Tibial nerve (tissue), 4 donors: ENCODE measurements around the gene STK39. TPM values are rescaled to one million over a fixed set of nuclear protein-coding genes. Genes with fewer than 3 reads are reported as not detected.

Experiments used
- DNase-seq, 2 donors: peaks; one replicate each; pipeline ENCODE4 v3.0.0-alpha.2; 2019; ENCODE audit warnings: low spot score in 2 of 2
- H3K27ac ChIP-seq, 4 donors: fragments of 200-600 bp; sonication (generic) in 3 of 4; one replicate each; pipeline ENCODE4 v1.5.1; 2017 to 2019; ENCODE audit warnings: mild to moderate bottlenecking in 1 of 4
- H3K27me3 ChIP-seq, 2 donors: fragments of 200-600 bp; sonication (generic) in 1 of 2; one replicate each; pipeline versions ENCODE4 v1.5.1 to v1.6.0; 2017 to 2019
- H3K36me3 ChIP-seq, 3 donors: fragments of 200-600 bp; sonication (generic); one replicate each; pipeline ENCODE4 v1.5.1; 2018 to 2019
- H3K4me1 ChIP-seq, 4 donors: fragments of 200-600 bp; sonication (generic) in 3 of 4; one replicate each; pipeline ENCODE4 v1.5.1; 2017 to 2019
- H3K4me3 ChIP-seq, 4 donors: fragments of 200-600 bp; sonication (generic) in 3 of 4; one replicate each; pipeline ENCODE4 v1.5.1; 2017 to 2019; ENCODE audit warnings: mild to moderate bottlenecking in 1 of 4, moderate library complexity in 1 of 4
- H3K9me3 ChIP-seq, 4 donors: fragments of 200-600 bp; sonication (generic) in 3 of 4; one replicate each; pipeline ENCODE4 v1.5.1; 2017 to 2019
- CTCF ChIP-seq, 5 experiments: fragments of 200-600 bp in 3 of 5; fragments of 450-650 bp in 2 of 5; sonication (generic) in 3 of 5; IDR thresholded peaks; one replicate each; pipeline ENCODE4 v1.5.1; 2016 to 2019; ENCODE audit warnings: antibody characterized with exemption in 5 of 5, mild to moderate bottlenecking in 3 of 5, moderate library complexity in 2 of 5
- EP300 ChIP-seq, 2 donors: sonication (generic); formaldehyde crosslinking; IDR thresholded peaks; one replicate each; pipeline ENCODE4 v1.6.1; 2017; ENCODE audit warnings: antibody characterized with exemption in 2 of 2, mild to moderate bottlenecking in 1 of 2
- POLR2A ChIP-seq, 2 donors: fragments of 450-650 bp; IDR thresholded peaks; one replicate each; pipeline ENCODE4 v1.6.1; 2017; ENCODE audit warnings: antibody characterized with exemption in 2 of 2, mild to moderate bottlenecking in 2 of 2, moderate library complexity in 2 of 2
- WGBS, 2 donors: methylation state at CpG; one replicate each; pipeline ENCODE4 v1.1.5; 2018; 5-methylcytosine and 5-hydroxymethylcytosine counted together
- total RNA-seq, 4 donors: library from RNA; depleted of rRNA; stranded (reverse); fragments of >200 nt; gene quantifications; one replicate each; pipeline ENCODE4 v1.1.0, GENCODE V29; 2016

Gene STK39
- total RNA-seq, 4 donors from 2014 or later = 8.5 to 13.5 (median 12.0) TPM

- peaks cover 0 to 35% (median 0%) of the 10 kb centered on the region in 4 donors for H3K4me1 ChIP-seq
- no peak overlapping the region for H3K27ac ChIP-seq
- DNase-seq = no peak
- no peaks in the 10 kb centered on the region for H3K27me3 ChIP-seq
- H3K36me3 ChIP-seq = peaks cover 0 to 7% (median 0%) of the 10 kb centered on the region in 3 donors
- no peak for TF ChIP-seq EP300 (IDR thresholded peaks at IDR 0.05)
- no peak for TF ChIP-seq POLR2A (IDR thresholded peaks at IDR 0.05)
- no peak for TF ChIP-seq CTCF (IDR thresholded peaks at IDR 0.05)
- H3K4me3 ChIP-seq = no peak overlapping the region
- H3K9me3 ChIP-seq = no peaks in the 10 kb centered on the region
- WGBS, 2 donors = 67 to 77% methylated on average over 7 of the region's 7 CpGs
Measured at GRCh38 chr2:168160897-168161296, 86.5 kb downstream of the STK39 start.

GRCh38 chr2:168159754-168160585 is 87.4 kb downstream of the STK39 start:
- no peak for DNase-seq
- peaks cover 0 to 26% (median 0%) of the 10 kb centered on the region in 4 donors for H3K4me1 ChIP-seq
- no peak overlapping the region for H3K4me3 ChIP-seq
- WGBS, 2 donors = 72 to 78% methylated on average over 8 of the region's 8 CpGs
- no peaks in the 10 kb centered on the region for H3K27me3 ChIP-seq
- H3K27ac ChIP-seq = peak overlapping the region in 2 of 4 donors; percentile 39 to 49
- H3K36me3 ChIP-seq = peaks cover 0 to 7% (median 0%) of the 10 kb centered on the region in 3 donors
- TF ChIP-seq POLR2A (IDR thresholded peaks at IDR 0.05) = no peak
- no peak for TF ChIP-seq EP300 (IDR thresholded peaks at IDR 0.05)
- no peak for TF ChIP-seq CTCF (IDR thresholded peaks at IDR 0.05)
- no peaks in the 10 kb centered on the region for H3K9me3 ChIP-seq

GRCh38 chr2:168158586-168158985 is 88.8 kb downstream of the STK39 start:
- Histone ChIP-seq H3K27ac (no peak overlapping the region), H3K4me3 (no peak overlapping the region), H3K27me3 (no peaks in the 10 kb centered on the region), H3K9me3 (no peaks in the 10 kb centered on the region), H3K36me3 (peaks cover 0 to 7% (median 0%) of the 10 kb centered on the region in 3 donors), H3K4me1 (peaks cover 0 to 26% (median 0%) of the 10 kb centered on the region in 4 donors)
- TF ChIP-seq POLR2A (IDR thresholded peaks at IDR 0.05) = no peak
- no peak for TF ChIP-seq EP300 (IDR thresholded peaks at IDR 0.05)
- no peak for TF ChIP-seq CTCF (IDR thresholded peaks at IDR 0.05)
- 78 to 87% methylated on average over 3 of the region's 3 CpGs for WGBS, 2 donors
- DNase-seq = no peak

- no peaks in the 10 kb centered on the region for H3K27me3 ChIP-seq
- TF ChIP-seq CTCF (IDR thresholded peaks at IDR 0.05) = no peak
- TF ChIP-seq POLR2A (IDR thresholded peaks at IDR 0.05) = no peak
- TF ChIP-seq EP300 (IDR thresholded peaks at IDR 0.05) = no peak
- H3K4me1 ChIP-seq = peaks cover 0 to 26% (median 0%) of the 10 kb centered on the region in 4 donors
- DNase-seq = no peak
- H3K36me3 ChIP-seq = peaks cover 0 to 4% (median 0%) of the 10 kb centered on the region in 3 donors
- WGBS, 2 donors = 69 to 86% methylated on average over 2 of the region's 2 CpGs
- H3K27ac ChIP-seq = no peak overlapping the region
- H3K4me3 ChIP-seq = no peak overlapping the region
- H3K9me3 ChIP-seq = no peaks in the 10 kb centered on the region
Measured at GRCh38 chr2:168157926-168158325, 89.5 kb downstream of the STK39 start.

- Histone ChIP-seq H3K27ac (no peak overlapping the region), H3K4me3 (no peak overlapping the region), H3K27me3 (no peaks in the 10 kb centered on the region), H3K9me3 (no peaks in the 10 kb centered on the region), H3K4me1 (peaks cover 0 to 26% (median 0%) of the 10 kb centered on the region in 4 donors), H3K36me3 (peaks cover 0 to 4% (median 0%) of the 10 kb centered on the region in 3 donors)
- DNase-seq = no peak
- TF ChIP-seq CTCF (IDR thresholded peaks at IDR 0.05) (no peak), EP300 (IDR thresholded peaks at IDR 0.05) (no peak), POLR2A (IDR thresholded peaks at IDR 0.05) (no peak)
- WGBS, 2 donors = 90 to 96% methylated on average over 3 of the region's 3 CpGs
Measured at GRCh38 chr2:168157070-168157469, 90.3 kb downstream of the STK39 start.
